Kidney epithelial cell (primary cell): ENCODE data around the gene HYAL4. TPM values are rescaled to one million over a fixed set of nuclear protein-coding genes. Genes with fewer than 3 reads are reported as not detected.

Experiments used
- DNase-seq: peaks from one replicate; pipeline ENCODE4 v3.0.0-alpha.2; 2010; ENCODE audit warnings: low read depth
- H3K27me3 ChIP-seq: 2 replicates; pipeline ENCODE4 v1.6.0; 2011; ENCODE audit warnings: low read length; ENCODE audit not compliant: control insufficient read depth, insufficient read depth
- H3K36me3 ChIP-seq: 2 replicates; pipeline ENCODE4 v1.5.1; 2011; ENCODE audit warnings: low read length; ENCODE audit not compliant: control insufficient read depth, insufficient read depth
- H3K4me3 ChIP-seq: 2 replicates; pipeline ENCODE4 v1.5.1; 2011; ENCODE audit warnings: low read depth, mild to moderate bottlenecking, control low read depth, low read length
- total RNA-seq: library from RNA; depleted of rRNA; stranded (reverse); fragments of >200 nt; gene quantifications from 2 replicates; pipeline ENCODE4 v1.2.3, GENCODE V29; 2015
- TF ChIP-seq, protein P1 (sequence below): IDR thresholded peaks from 2 replicates; pipeline ENCODE4 v1.5.1; 2011; ENCODE audit warnings: mild to moderate bottlenecking, moderate library complexity, low read length, control low read depth, inconsistent platforms; ENCODE audit not compliant: insufficient read depth, poor library complexity, severe bottlenecking

Gene HYAL4
- total RNA-seq, 1 donor from 2014 or later = not detected

- no peaks in the 10 kb centered on the region for H3K36me3 ChIP-seq
- TF ChIP-seq, protein P1, sequence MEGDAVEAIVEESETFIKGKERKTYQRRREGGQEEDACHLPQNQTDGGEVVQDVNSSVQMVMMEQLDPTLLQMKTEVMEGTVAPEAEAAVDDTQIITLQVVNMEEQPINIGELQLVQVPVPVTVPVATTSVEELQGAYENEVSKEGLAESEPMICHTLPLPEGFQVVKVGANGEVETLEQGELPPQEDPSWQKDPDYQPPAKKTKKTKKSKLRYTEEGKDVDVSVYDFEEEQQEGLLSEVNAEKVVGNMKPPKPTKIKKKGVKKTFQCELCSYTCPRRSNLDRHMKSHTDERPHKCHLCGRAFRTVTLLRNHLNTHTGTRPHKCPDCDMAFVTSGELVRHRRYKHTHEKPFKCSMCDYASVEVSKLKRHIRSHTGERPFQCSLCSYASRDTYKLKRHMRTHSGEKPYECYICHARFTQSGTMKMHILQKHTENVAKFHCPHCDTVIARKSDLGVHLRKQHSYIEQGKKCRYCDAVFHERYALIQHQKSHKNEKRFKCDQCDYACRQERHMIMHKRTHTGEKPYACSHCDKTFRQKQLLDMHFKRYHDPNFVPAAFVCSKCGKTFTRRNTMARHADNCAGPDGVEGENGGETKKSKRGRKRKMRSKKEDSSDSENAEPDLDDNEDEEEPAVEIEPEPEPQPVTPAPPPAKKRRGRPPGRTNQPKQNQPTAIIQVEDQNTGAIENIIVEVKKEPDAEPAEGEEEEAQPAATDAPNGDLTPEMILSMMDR = no peak
- DNase-seq = no peak
These were observed 60.7 kb downstream of the HYAL4 start for GRCh38 chr7:123905714-123906113.

GRCh38 chr7:123916240-123916724, 71.3 kb downstream of the HYAL4 start:
- Histone ChIP-seq H3K27me3 (no peaks in the 10 kb centered on the region), H3K4me3 (no peak overlapping the region), H3K36me3 (no peaks in the 10 kb centered on the region)
- peak; percentile 25 for DNase-seq
- TF ChIP-seq, protein P1 = peak; percentile 50

More at GRCh38 chr7:123905714-123906113, 60.7 kb downstream of the HYAL4 start:
- no peaks in the 10 kb centered on the region for H3K27me3 ChIP-seq
- H3K4me3 ChIP-seq = no peak overlapping the region

GRCh38 chr7:123917878-123918277, 72.9 kb downstream of the HYAL4 start:
- DNase-seq = no peak
- H3K27me3 ChIP-seq = no peaks in the 10 kb centered on the region
- TF ChIP-seq, protein P1 = no peak
- H3K4me3 ChIP-seq = no peak overlapping the region
- H3K36me3 ChIP-seq = no peaks in the 10 kb centered on the region

GRCh38 chr7:123918309-123918708, 73.3 kb downstream of the HYAL4 start:
- Histone ChIP-seq H3K27me3 (no peaks in the 10 kb centered on the region), H3K4me3 (no peak overlapping the region), H3K36me3 (no peaks in the 10 kb centered on the region)
- TF ChIP-seq, protein P1 = no peak
- DNase-seq = no peak

GRCh38 chr7:123923599-123923998, 78.6 kb downstream of the HYAL4 start:
- Histone ChIP-seq H3K27me3 (no peaks in the 10 kb centered on the region), H3K4me3 (no peak overlapping the region), H3K36me3 (no peaks in the 10 kb centered on the region)
- DNase-seq = no peak
- TF ChIP-seq, protein P1 = no peak

DNA sequence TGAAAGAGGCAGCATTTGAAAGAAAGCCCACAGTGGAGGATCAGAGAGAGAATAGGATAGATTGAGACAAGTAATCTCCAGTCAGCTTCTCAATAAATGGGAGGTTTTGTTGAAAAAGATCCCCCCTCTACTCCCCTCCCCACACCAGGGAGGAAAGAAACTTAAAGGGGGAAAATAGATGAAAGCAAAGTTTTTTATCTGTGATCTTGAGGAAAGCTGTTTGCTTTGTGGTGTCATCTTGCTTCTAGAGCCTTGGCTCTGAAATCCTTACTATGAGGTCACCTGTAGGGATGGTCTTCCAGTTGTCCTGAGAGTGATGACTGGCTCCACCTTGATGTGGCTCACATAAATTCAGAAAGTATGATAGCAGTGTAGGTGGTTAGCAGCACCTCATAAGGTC, 80.0 kb downstream of the HYAL4 start, which contains the start of gene SPAM1:
Gene SPAM1 (plus strand): TSS at position 301 of the 400 bp plus-strand sequence. CDS start 28,330 bp downstream, outside the sequence.
- TF ChIP-seq, protein P1 = no peak
- no peaks in the 10 kb centered on the region for H3K36me3 ChIP-seq
- no peak for DNase-seq

More for the DNA sequence above, 80.0 kb downstream of the HYAL4 start, which contains the start of gene SPAM1:
- Histone ChIP-seq H3K27me3 (no peaks in the 10 kb centered on the region), H3K4me3 (no peak within 1 kb of the TSS)
